Measurements from ENCODE around the gene GAGE12J. TPM values are rescaled to one million over a fixed set of nuclear protein-coding genes. Genes with fewer than 3 reads are reported as not detected.
"Not testable (repeated sequence)": the region's sequence is repeated elsewhere in the genome, so short reads cannot be mapped to it uniquely, and the experiment has no call there.

GAGE12J gene
- total and polyA plus RNA-seq, 9 donors, result not detected

DNA sequence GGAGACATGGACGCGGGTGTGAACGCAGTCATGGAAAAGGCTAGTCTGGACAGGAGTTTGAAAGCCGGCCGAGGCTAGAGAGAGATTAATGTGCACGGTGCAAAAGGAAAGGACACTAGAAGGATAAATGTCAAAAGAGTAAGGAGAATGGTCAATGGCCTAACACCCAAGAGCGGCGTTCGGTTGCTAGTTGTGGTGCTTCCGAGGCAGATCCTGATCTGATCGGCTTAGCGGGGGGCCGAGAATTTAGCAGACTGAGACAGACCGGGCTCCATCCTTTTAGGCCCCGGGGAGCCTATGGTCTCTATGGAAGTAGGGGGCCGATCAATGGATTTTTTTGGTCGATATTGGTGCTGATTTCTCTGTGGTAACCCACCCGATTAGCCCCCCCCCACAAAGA, 11.5 kb upstream of the GAGE12J start:
- Histone ChIP-seq H3K9me3 (no peaks in the 10 kb centered on the region), H3K36me3 (no peaks in the 10 kb centered on the region), H3K27ac (peak overlapping the region; percentile 6 to 75), H3K27me3 (no peaks in the 10 kb centered on the region), H3K4me3 (no peak overlapping the region), H3K4me1 (ENCODE audit: insufficient read depth) (peaks cover 3% of the 10 kb centered on the region)
- no peak for TF ChIP-seq EP300 (IDR thresholded peaks at IDR 0.05)
- no peak for TF ChIP-seq POLR2A (IDR thresholded peaks at IDR 0.05)
- TF ChIP-seq, protein P1, sequence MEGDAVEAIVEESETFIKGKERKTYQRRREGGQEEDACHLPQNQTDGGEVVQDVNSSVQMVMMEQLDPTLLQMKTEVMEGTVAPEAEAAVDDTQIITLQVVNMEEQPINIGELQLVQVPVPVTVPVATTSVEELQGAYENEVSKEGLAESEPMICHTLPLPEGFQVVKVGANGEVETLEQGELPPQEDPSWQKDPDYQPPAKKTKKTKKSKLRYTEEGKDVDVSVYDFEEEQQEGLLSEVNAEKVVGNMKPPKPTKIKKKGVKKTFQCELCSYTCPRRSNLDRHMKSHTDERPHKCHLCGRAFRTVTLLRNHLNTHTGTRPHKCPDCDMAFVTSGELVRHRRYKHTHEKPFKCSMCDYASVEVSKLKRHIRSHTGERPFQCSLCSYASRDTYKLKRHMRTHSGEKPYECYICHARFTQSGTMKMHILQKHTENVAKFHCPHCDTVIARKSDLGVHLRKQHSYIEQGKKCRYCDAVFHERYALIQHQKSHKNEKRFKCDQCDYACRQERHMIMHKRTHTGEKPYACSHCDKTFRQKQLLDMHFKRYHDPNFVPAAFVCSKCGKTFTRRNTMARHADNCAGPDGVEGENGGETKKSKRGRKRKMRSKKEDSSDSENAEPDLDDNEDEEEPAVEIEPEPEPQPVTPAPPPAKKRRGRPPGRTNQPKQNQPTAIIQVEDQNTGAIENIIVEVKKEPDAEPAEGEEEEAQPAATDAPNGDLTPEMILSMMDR (IDR thresholded peaks at IDR 0.05), result no peak
- DNase-seq, result no peak
- WGBS, 3 donors, result 72 to 74% (median 73%) methylated on average over 18 of the region's 18 CpGs
- intact Hi-C loops (cut with DNase I), result no loop called here

DNA sequence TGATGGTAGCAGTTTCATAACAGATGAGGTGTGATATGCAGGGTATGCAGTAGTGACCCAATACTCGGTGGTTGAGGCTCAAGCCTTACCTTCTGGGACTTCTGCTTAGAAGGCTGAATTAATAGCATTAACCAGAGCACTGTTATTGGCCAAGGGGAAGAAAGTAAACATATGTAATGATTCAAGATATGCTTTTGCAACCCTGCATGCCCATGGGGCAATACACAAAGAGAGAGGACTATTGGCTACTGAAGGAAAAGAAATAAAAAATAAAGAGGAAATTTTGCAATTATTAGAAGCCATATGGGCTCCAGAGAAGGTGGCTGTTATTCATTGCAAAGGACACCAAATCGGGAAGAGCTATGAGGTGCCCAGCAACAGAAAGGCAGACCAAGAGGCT, 9.7 kb upstream of the GAGE12J start:
- TF ChIP-seq POLR2A (IDR thresholded peaks at IDR 0.05) (no peak), EP300 (IDR thresholded peaks at IDR 0.05) (no peak)
- TF ChIP-seq, protein P1 (IDR thresholded peaks at IDR 0.05), result no peak

DNA sequence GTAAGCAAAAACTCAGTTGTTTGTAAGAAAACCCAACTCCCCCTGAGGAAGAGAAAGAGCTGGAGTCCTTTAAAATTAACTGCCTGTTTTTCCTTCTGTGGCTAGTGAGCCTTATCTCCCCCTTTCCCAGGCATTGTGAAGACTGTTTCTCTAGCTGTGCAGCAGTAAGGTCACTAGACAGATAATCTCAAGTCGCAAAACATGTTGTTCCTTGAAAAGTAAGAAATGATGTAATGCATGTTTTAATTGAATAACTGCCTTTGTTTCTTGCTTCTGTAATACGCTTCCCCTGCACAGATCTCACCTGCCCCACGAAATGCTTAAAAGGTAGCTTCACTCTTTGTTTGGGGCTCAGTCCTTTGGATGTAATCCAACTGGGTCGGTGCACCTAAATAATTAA, 5.8 kb upstream of the GAGE12J start:
- Histone ChIP-seq H3K9me3 (no peaks in the 10 kb centered on the region), H3K27ac (no peak overlapping the region), H3K4me1 (ENCODE audit: insufficient read depth) (no peaks in the 10 kb centered on the region), H3K4me3 (no peak overlapping the region), H3K36me3 (no peaks in the 10 kb centered on the region), H3K27me3 (no peaks in the 10 kb centered on the region)
- intact Hi-C loops (cut with DNase I), result no loop called here
- 28 to 43% (median 32%) methylated on average over 4 of the region's 4 CpGs for WGBS, 3 donors
- TF ChIP-seq, protein P1 (IDR thresholded peaks at IDR 0.05), result no peak
- TF ChIP-seq EP300 (IDR thresholded peaks at IDR 0.05) (no peak), POLR2A (IDR thresholded peaks at IDR 0.05) (no peak)
- DNase-seq, result no peak

More for the DNA sequence above, 9.7 kb upstream of the GAGE12J start:
- no peak overlapping the region for H3K4me3 ChIP-seq
- no peak overlapping the region for H3K27ac ChIP-seq
- H3K9me3 ChIP-seq, result no peaks in the 10 kb centered on the region
- H3K4me1 ChIP-seq (ENCODE audit: insufficient read depth), result peaks cover 3% of the 10 kb centered on the region
- H3K36me3 ChIP-seq, result no peaks in the 10 kb centered on the region
- H3K27me3 ChIP-seq, result no peaks in the 10 kb centered on the region
- no peak for DNase-seq
- intact Hi-C loops (cut with DNase I), result no loop called here
- WGBS, 3 donors, result 72 to 79% (median 77%) methylated on average over 2 of the region's 2 CpGs

DNA sequence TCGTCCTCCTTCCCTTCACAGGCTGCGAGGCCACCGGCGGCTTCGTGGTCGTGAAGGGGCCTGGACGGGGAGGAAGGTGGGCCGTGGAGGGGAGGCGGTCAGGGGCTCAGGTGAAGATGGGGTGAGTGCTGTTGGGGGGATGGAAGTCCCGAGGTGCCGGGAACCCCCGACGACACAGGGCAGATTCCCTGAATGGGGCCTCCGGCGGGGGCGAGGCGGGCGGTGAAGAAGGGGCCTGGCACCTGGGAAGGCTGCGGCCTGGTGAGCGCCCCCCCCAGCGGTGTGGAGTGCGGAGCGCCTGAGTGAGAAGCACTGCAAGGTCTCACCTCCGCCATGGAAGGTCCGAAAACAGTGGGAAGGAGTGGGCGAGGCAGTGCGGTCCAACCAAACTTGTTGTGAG, 429 bp downstream of the GAGE12J start:
- WGBS, 3 donors, result 100% methylated on average over 1 of the region's 27 CpGs; no CpG with 5 or more reads in 2 of the 3 donors

DNA sequence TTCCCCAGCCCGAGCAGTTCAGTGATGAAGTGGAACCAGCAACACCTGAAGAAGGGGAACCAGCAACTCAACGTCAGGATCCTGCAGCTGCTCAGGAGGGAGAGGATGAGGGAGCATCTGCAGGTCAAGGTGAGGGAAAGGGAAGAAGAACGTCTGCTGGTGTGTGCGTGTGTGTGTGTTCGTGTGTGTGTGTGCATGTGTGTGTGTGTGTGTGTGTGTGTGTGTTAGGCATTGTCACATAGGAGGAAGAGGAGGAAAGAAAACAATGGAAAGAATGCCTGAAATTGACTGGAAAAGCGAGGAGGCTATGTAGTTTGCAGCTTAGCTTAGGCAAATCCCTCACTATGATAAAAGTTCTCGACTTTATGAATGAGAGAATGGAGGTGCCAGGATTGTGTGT, 1.9 kb downstream of the GAGE12J start:
- H3K36me3 ChIP-seq; DNase-seq; H3K27me3 ChIP-seq; H3K27ac ChIP-seq; intact Hi-C loops (cut with DNase I); H3K9me3 ChIP-seq; H3K4me1 ChIP-seq (ENCODE audit: insufficient read depth); H3K4me3 ChIP-seq: not testable (repeated sequence)
- 45 to 66% methylated on average over 4 of the region's 7 CpGs; no CpG with 5 or more reads in 1 of the 3 donors for WGBS, 3 donors

More for the DNA sequence above, 429 bp downstream of the GAGE12J start:
- H3K36me3 ChIP-seq; H3K27ac ChIP-seq; H3K9me3 ChIP-seq; H3K4me1 ChIP-seq (ENCODE audit: insufficient read depth); H3K4me3 ChIP-seq; intact Hi-C loops (cut with DNase I); H3K27me3 ChIP-seq; DNase-seq: not testable (repeated sequence)

DNA sequence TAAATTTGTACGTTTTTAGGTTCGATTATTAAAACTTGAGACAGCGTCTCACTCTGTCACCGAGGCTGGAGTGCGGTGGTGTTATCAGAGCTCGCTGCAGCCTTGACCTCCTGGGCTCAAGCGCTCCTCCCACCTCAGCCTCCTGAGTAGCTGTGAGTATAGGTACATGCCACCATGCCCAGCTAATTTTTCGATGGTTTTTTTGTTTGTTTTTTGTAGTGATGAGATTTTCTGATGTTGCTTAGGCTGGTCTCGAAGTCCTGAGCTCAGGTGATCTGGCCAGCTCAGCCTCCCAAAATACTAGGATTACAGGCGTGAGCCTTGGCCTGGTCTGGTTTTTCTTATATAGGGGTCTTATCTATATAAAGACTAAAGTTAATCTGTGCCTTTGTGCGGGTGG, 8.6 kb downstream of the GAGE12J start:
- WGBS, 3 donors, result 74 to 81% (median 76%) methylated on average over 3 to 8 of the region's 11 CpGs
- DNase-seq; H3K9me3 ChIP-seq; H3K4me1 ChIP-seq (ENCODE audit: insufficient read depth); intact Hi-C loops (cut with DNase I); H3K27me3 ChIP-seq; H3K27ac ChIP-seq; H3K4me3 ChIP-seq; H3K36me3 ChIP-seq: not testable (repeated sequence)

DNA sequence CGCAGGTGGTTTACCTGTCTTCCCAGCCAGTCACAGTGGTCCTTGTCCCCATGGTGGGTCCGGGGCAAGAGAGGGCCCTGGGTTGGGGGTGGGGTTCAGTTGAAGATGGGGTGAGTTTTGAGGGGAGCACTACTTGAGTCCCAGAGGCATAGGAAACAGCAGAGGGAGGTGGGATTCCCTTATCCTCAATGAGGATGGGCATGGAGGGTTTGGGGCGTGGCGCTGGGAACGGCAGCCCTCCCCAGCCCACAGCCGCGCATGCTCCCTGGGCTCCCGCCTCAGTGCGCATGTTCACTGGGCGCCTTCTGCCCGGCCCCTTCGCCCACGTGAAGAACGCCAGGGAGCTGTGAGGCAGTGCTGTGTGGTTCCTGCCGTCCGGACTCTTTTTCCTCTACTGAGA, 9.4 kb downstream of the GAGE12J start, which contains the start of gene GAGE13:
GAGE13 (plus strand) TSS at position 301 of the 400 bp plus-strand sequence. CDS start 1,156 bp downstream, outside the sequence.
- no CpG with 5 or more reads among the region's 16 CpGs for WGBS, 3 donors
- H3K9me3 ChIP-seq; H3K27ac ChIP-seq; intact Hi-C loops (cut with DNase I); H3K36me3 ChIP-seq; H3K27me3 ChIP-seq; H3K4me3 ChIP-seq; DNase-seq; H3K4me1 ChIP-seq (ENCODE audit: insufficient read depth): not testable (repeated sequence)

DNA sequence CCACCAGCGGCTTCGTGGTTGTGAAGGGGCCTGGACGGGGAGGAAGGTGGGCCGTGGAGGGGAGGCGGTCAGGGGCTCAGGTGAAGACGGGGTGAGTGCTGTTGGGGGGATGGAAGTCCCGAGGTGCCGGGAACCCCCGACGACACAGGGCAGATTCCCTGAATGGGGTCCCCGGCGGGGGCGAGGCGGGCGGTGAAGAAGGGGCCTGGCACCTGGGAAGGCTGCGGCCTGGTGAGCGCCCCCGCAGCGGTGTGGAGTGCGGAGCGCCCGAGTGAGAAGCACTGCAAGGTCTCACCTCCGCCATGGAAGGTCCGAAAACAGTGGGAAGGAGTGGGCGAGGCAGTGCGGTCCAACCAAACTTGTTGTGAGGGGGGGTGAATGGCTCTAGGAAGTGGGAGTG, 10.0 kb downstream of the GAGE12J start:
- H3K27ac ChIP-seq; H3K4me1 ChIP-seq (ENCODE audit: insufficient read depth); H3K4me3 ChIP-seq; H3K36me3 ChIP-seq; DNase-seq; H3K9me3 ChIP-seq; intact Hi-C loops (cut with DNase I); H3K27me3 ChIP-seq: not testable (repeated sequence)
- 89% methylated on average over 20 of the region's 26 CpGs; no CpG with 5 or more reads in 2 of the 3 donors for WGBS, 3 donors

DNA sequence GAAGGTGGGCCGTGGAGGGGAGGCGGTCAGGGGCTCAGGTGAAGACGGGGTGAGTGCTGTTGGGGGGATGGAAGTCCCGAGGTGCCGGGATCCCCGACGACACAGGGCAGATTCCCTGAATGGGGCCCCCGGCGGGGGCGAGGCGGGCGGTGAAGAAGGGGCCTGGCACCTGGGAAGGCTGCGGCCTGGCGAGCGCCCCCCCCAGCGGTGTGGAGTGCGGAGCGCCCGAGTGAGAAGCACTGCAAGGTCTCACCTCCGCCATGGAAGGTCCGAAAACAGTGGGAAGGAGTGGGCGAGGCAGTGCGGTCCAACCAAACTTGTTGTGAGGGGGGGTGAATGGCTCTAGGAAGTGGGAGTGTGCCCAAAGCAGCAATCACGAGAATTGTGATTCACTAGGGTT, 19.6 kb downstream of the GAGE12J start:
- H3K4me3 ChIP-seq; H3K36me3 ChIP-seq; H3K27ac ChIP-seq; H3K4me1 ChIP-seq (ENCODE audit: insufficient read depth); intact Hi-C loops (cut with DNase I); H3K27me3 ChIP-seq; H3K9me3 ChIP-seq: not testable (repeated sequence)
- 85 to 92% methylated on average over 14 to 20 of the region's 24 CpGs; no CpG with 5 or more reads in 1 of the 3 donors for WGBS, 3 donors
- DNase-seq, result peak in 2 of 5 donors; percentile 39 to 45

Measured in ovary (tissue), 9 donors.